Activated T-helper 1 cell treated with anti-CD3 and anti-CD28 coated beads, Interleukin-2, amount 50 U/mL, for 16 hours (primary cell): ENCODE results near the gene SPOCK1.
"Not testable (repeated sequence)": the region's sequence is repeated elsewhere in the genome, so short reads cannot be mapped to it uniquely, and the experiment has no call there.

Experiments
- DNase-seq, 2 donors: peaks; one replicate each; pipeline ENCODE4 v3.0.0-alpha.2; 2020; ENCODE audit warnings: low read depth in 1 of 2, low spot score in 1 of 2

The SPOCK1 gene

DNA sequence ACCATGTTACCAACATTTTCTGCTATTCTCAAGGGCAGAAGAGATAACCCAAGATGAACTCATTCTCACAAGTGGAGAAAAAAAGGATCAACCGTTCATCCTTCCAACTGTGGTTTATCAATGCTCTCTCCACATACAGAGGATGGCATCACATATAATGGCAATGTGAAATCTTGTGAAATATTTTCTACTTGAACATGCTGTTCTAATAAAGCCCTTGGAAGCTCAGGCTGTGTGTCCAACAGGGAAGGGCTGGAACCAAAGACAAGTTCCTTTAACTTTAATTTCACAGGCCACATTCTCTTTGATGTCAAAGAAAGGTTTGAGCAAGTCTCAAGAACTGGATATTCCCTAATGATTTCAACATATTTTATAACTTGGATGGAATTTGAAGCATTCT is 230.5 kb downstream of the SPOCK1 start:
- no peak for DNase-seq

DNA sequence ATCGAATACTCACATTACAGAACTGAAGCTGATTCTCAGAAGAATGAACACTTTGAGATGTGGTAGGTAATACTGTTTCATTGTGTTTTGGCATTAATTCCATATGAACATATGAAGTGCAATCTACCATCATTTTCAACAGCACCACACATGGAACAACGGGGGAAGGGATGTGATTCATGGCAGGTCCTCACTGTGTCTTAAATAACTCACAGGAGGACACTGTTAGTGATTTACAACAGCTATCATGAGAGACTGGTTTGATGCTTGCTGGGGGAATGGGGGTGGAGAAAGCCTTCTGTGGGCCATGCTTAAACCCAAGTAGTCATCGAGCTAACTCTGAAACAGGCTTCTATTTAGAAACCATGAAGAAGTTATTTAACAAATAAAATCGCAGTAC is 232.9 kb downstream of the SPOCK1 start:
- no peak for DNase-seq

DNA sequence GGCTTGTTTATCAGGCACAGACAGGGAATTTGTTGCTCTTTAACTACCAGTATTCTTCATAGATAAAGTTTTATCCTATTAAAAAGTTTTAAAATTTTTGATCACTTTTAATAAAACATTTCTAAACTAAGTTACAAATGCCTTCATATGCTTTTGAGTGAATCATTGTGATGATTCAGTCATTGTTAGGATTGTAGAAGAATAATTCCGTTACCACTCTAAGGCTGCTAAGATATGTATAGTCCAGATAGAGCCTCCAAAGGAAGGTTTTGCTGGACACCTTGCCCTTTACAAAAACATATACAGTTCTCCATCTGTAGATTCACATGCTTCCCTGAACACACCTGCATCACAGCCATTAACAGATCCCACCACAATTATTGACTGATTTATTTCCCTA is 233.7 kb downstream of the SPOCK1 start:
- DNase-seq, result no peak

DNA sequence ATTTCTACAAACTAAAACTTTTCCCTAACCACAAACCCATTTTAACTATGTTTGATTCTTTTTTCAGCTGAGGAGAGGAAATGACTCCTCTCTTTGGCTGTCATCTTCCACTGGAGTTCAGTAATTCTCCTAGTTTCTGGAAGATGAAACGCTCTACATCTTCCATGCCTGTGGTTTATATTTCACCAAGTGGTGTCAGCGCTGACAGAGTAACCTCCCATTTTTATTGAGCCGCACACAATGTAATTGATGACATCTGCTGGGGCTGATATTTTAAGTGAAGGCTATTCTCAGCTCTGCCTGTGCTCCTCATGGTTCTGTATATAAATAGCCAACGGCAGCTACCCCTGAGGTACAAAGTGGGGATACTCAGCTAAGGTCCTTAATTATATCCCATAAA is 234.6 kb downstream of the SPOCK1 start:
- DNase-seq, result no peak

DNA sequence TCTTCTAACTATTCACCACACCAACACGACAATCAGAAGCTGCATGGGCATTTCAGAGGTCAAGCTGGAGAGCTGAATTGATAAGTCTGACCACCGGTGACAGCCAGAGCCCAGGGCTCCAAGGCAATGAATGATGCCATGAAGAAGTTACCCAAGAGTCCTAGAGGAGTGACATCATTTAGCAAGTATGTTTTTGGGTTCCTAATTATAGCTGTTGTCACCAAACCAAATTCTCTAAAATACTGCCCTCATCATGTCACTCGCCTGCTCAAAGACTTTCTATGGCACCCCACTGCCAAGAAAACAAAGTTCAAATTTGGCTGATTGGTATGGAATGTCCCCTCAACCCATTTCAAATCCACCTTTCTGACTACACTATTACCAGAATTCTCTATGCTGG is 235.1 kb downstream of the SPOCK1 start:
- DNase-seq, result no peak

DNA sequence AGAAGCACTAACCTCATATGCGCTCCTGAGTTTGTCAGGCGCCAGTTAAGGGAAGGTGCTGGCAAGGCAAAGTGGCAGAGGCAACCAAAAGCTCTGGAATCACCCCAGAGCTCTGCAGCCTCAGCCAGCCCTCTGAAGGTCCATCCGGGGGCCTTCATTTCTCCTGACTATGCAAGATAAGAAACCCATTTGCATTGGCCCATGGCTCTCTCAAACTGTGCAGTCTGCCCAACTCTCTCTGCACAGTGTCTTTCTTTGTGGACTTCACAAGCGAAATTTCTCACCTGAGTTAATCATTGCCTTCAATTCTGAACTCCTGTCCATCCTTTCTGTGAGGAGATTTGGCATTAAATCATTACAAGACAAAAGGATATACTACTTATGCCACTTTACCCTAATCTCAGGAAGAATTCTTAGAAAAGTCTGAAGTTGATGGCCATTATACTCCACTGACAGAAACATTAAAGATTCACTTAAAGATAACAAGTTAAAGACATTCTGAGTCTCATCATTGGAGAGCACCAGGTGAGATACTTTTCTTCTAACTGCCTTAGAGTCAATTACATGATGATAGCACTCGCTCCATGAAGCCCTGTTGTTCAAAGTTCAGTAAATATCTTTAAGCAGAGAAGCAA is 235.6 kb downstream of the SPOCK1 start:
- no peak for DNase-seq

DNA sequence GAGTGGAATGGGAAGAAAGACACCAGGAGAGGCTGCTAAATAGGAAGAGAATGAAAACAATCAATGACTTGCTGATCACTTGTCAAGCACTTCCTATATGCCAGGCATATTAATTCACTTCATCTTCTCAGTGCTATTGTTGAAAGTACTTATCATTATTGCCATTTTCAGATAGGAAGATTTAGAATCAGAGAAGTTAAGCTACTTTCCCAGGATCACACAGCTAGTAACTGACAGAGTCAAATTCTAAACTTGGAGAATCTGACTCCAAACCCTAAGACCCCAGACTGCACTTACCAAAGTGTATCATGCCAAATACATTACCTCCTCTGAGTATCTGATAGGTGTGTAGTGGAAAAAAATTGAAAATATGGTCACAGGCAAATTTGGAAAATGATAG is 236.3 kb downstream of the SPOCK1 start:
- no peak for DNase-seq

DNA sequence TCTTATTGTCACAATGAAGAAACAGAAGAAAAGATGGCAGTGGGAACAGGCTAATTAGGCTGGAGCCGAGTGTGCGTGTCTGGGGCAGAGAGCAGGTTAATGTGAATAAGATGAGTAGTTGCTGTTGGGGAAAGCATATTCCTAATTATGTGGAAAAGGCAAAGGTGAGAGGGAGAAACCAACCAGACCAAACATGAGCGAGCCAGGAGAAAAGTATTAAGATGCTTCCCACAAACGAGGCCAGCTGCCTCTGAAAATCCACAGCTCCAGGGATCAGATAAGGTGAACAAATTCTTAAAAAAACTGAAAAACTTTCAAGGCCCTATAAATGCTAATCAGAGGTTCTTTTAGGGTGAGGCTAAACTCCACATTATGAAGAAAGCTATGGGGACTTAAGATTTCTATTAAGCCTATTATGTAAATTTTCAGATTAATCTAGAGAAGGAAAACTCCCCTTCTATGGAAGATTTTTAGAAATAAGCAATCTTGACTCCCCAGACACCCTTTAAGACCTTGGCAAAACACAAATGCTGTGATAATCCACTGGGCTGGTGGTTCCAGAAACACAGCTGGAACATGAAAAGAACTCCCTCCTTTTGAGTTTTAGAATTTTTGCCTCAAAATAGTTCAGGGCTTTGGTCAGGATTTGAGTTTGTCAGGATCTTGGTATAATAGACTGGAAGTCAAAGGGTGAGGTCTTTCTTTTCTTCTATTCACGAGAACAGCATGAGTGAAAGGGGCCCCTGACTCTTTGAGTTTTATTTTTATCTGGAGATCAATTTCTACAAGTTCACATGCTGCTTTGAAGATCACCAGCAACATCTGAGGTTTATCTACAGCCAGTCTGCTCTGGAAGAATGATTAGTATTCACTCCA is 238.1 kb downstream of the SPOCK1 start:
- no peak for DNase-seq

DNA sequence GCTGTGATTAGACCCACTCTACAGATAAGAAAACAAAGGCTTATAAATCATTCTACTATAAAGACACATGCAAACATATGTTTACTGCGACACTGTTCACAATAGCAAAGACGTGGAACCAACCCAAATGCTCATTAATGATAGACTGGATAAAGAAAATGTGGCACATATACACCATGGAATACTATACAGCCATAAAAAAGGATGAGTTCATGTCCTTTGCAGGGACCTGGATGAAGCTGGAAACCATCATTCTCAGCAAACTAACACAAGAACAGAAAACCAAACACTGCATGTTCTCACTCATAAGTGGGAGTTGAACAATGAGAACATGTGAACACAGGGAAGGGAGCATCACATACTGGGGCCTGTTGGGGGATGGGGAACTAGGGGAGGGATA is 240.0 kb downstream of the SPOCK1 start:
- DNase-seq, result not testable (repeated sequence)

DNA sequence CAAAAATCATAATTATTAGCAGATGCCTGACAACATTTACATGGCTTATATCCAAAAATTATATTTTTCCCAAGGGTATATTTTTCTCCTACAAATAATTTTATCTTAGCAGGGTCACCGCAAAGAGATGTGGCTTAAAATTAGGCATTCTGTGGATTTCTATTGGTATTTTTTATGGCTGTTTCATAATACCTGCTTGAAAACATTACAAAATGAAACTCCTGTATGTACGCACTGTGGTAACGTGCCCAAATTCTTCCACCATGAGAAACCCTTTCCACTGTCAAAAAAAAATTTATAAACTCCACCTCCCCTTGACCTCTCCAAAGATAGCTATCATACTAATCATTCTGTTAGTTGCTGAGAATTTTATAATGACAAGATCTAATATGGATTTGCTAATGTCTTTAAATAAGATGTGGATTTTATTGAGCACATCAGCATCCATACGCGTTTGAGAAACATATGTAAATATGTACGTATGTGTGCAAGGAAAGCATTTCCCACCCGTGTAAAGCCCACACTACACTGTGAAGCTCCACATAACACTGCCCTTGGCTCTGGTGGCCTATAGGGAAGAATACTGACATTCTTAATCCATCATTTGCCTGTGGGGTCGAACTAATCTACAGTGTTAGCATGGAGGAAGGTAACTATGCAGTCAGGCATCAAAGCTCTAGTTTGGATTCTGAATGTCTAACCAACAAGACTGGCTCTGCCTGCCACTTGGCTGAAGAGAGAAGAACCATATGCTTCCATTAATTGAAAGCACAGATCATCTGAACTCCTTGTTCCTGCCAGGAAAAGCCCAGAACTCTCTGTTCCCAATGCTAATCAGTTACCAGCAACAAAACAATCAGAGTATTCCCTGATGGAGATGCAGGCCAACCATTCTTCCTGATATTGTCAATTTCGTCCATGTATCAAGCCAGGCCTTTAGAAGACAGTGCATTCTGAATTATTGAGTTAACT is 244.7 kb downstream of the SPOCK1 start:
- DNase-seq, result no peak

DNA sequence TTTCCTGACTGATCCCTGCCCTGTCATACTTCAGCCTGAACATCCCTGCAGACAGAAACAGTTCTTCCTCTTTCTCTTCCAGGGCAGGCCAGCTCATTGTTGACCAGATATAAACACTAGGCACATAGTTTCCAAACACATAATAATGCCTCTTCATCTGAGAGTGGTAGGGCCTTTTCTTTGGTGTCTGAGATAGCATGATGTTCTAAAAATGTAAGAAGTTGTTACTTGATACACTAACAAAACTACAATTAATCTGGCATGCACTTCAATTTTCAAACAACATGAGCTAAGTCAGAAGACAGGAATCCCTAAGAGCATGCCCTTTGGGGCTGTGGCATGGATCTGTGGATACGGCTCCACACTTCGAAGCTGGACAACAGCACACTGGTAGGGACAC is 246.6 kb downstream of the SPOCK1 start:
- DNase-seq, result no peak

DNA sequence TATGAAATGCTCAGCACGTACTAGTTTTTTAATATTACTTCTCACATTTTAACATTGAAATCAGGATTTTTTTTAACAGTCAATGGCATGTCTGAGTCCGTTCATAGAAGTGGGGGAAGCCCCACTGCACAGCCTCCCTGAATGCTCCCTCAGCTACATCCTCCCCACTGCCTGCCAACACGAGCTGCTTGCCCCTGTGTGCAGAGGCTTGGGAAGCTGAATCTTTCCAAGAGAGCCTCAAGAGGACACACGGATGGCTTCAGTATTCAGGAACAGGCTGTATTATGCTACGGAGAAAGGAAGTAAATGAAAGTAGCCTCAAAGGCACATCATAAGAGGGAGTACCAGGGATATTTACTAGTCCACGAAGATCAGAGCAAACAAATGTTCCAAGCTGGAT is 248.7 kb downstream of the SPOCK1 start:
- DNase-seq, result no peak

DNA sequence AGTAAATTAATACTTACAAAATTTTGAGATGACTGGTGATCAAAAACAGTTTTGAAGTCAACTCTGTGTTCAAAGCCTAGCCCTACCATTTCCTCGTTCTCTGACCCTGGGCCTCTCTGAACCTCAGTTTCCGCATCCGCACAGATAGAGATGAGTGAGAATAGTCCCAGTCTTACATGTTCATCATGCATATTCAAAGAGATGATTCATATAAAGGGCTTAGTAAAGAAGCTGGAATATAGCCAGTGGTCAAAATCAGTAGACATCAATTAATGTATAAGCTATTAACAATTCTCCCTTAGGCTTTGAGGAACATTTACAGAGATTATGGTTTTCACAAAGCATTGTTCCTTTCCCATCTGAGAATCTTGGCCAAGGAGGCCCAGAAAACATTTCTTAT is 250.6 kb downstream of the SPOCK1 start:
- no peak for DNase-seq

DNA sequence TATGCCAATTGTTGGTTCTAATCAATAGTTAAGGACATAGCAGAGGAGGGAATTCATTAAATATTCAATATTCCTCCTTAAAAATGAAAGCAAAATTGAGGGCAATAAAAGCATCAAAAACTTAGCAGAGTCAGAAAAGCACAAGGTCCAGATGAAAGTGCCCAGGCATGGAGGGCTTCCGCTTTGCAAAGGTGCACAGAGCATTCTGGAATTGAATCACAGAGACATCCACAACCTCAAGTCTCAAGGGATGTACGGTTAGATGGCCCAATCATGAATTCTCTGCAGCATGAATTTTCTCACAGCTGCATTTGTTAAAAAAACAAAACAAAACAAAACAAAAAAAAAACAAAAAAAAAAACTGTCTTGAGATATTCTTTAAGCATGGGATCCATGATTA is 253.7 kb downstream of the SPOCK1 start:
- DNase-seq, result no peak

DNA sequence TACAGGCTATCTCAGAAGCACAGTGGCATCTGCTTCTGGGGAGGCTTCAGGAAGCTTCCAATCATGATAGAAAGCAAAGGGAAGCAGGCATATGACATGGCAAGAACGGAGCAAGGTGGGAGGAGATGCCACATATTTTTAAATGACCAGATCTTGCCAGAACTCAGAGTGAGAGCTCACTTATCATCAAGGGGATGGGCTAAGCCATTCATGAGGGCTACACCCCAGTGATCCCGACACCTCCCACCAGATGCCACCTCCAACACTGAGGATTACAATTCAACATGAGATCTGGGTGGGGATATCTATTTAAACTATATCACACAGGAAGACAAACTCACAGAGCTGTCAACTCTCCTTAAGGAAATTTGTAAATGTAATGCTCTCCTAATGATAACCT is 258.8 kb downstream of the SPOCK1 start:
- DNase-seq, result no peak

DNA sequence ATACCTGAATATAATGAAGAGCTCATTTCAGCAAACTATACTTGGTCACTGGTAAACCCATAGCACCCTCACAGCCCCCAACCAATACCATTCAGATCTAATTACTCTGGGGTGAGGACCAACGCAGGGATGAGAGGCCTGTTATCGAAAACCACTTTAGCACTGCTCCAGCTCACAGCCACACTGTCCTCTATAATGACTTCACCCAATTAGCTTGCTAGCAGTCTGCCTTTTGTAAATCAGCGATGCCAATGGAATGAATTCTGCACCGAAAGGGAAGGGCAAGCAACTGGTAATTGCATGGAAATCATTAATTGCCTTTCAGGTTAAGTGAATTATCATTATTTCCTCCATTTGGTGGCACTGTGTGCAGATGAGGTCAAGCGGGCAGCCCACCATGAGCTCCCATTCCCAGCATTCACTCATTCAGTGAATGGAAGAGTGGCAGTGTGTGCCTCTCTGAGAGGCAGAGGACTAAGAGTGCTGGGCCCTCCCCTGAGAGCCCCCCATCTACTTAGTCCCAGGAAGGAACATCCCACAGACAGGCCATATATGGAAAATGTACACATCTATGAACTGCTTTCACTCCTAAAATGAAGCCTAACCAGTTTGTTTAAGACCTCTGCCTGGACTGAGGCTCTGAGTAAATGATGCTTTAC is 262.1 kb downstream of the SPOCK1 start:
- no peak for DNase-seq

DNA sequence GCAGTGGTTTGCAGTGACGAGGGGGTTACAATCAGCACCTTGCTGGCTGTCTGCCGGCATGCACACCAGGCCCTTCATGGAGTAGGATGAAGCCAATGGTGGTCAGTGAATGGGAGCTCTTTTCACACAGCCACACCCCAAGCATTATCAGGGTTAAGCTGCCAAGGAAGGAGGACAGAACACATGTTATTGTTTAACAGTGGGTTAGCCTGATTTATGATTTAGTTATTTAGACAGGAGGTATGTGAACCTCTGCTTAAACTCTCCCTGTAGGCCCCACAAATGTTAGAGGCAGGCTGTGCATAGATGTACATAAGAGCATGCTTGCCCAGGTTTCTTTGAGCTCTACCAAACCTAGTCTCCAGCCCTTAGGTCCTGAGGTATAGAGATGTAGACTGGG is 262.9 kb downstream of the SPOCK1 start:
- DNase-seq, result no peak

DNA sequence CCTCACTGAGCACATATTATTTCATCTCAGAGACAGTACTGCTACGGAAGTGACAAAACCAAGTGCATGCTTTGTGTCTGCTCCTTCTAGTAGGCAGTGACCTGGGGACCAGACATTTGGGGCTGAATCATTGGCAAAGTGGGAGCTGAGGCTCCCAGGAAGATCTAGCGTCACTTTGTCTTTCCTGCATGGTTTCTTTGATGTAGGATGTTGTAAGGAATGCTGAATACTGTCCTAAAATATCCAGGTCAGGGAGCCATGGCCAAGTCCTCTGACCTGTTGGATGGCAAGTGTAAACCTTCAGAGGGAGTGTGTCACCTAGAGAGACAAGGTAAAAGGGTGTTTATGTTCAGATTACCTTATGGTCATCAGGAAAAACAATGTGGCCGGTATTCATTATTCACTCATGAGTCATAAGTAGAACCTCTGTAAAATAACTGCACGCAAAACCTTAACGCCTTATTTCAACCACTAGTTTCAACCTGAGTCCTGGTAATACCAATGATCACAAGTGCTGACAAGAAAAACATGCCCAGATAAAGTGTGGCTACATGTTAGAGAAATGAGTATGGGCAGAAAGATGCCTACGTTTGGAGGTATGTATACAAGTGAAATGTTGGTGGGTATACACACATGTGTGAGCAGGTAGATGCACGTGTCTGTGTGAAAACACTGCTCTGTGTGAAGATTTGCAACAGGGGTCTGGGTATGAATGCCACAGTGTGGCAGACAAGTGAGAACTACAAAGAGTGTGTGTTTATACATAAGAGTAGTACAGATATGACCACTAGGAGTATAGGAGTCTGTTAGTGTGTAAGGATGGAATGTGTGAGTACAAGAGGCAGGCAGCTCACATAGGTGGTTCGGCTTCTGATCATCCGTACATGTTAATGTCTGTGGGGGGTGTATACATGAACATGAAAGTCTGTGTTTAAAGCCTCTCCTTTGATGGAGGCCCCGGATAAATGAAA is 263.9 kb downstream of the SPOCK1 start:
- no peak for DNase-seq

DNA sequence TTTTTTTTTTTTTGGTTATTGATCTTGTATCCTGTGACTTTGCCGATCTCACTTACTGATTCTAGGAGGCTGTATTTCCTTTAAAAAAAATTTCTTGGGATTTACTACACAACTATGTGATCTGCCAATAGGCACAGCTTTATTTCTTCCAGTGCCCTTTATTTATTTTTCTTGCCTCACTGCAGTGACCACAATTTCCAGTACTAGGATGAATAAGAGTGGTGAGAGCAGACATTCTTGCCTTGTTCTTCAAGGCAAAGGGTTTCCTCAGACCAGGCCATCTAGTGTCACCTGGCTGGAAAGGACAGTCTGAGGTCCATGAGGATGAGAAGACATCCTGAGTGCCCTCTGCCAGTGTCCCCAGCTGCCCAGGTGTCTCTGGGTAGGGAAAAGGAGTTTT is 265.4 kb downstream of the SPOCK1 start:
- no peak for DNase-seq

DNA sequence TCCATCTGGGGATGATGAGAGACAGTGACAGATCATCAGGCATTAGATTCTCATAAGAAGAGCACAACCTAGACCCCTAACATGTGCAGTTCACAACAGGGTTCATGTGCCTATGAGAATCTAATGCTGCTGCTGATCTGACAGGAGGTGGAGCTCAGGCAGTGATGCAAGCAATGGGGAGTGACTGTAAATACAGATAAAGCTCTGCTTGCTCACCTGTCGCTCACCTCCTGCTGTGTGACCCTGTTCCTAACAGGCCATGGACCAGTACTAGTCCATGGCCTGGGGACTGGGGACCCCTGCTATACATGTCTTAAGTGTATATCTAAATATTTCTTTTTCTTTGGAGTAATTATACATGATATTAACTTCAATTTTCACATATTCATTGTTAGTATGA is 265.8 kb downstream of the SPOCK1 start:
- DNase-seq, result not testable (repeated sequence)
